Transverse colon (tissue), 4 donors: Measurements from ENCODE around the gene FOS. TPM values are rescaled to one million over a fixed set of nuclear protein-coding genes. Genes with fewer than 3 reads are reported as not detected.

ENCODE experiments used
- DNase-seq: peaks from one replicate; pipeline ENCODE4 v3.0.0-alpha.2; 2019
- H3K27ac ChIP-seq, 4 donors: fragments of 200-600 bp; sonication (generic); 2 replicates each; pipeline ENCODE4 v1.5.1; 2016 to 2018; ENCODE audit warnings: inconsistent platforms in 4 of 4
- H3K27me3 ChIP-seq: fragments of 200-600 bp; sonication (generic); 2 replicates; pipeline ENCODE4 v1.5.1; 2017; ENCODE audit warnings: inconsistent platforms
- H3K36me3 ChIP-seq, 4 donors: fragments of 200-600 bp; sonication (generic); 2 replicates each; pipeline ENCODE4 v1.5.1; 2017 to 2019; ENCODE audit warnings: inconsistent platforms in 4 of 4
- H3K4me1 ChIP-seq, 4 donors: fragments of 200-600 bp; sonication (generic); 2 replicates each; pipeline ENCODE4 v1.5.1; 2017 to 2020; ENCODE audit warnings: inconsistent platforms in 4 of 4
- H3K4me3 ChIP-seq, 4 donors: fragments of 200-600 bp; sonication (generic); 1 replicate in 1 of 4; 2 replicates in 3 of 4; pipeline versions ENCODE4 v1.5.1 to v1.6.1; 2017 to 2019; ENCODE audit warnings: inconsistent platforms in 4 of 4
- H3K9me3 ChIP-seq, 2 donors: fragments of 200-600 bp; sonication (generic); 2 replicates each; pipeline ENCODE4 v1.5.1; 2017 to 2019; ENCODE audit warnings: inconsistent platforms in 2 of 2
- CTCF ChIP-seq, 5 experiments: fragments of 200-600 bp in 3 of 5; fragments of 450-650 bp in 2 of 5; sonication (generic) in 3 of 5; IDR thresholded peaks; 1 replicate in 2 of 5; 2 replicates in 3 of 5; pipeline ENCODE4 v1.5.1; 2016 to 2017; ENCODE audit warnings: antibody characterized with exemption in 5 of 5, inconsistent platforms in 3 of 5, mild to moderate bottlenecking in 2 of 5, moderate library complexity in 1 of 5
- EP300 ChIP-seq: sonication (generic); formaldehyde crosslinking; IDR thresholded peaks from one replicate; pipeline ENCODE4 v1.6.1; 2017; ENCODE audit warnings: antibody characterized with exemption, low read depth
- POLR2A ChIP-seq: fragments of 450-650 bp; IDR thresholded peaks from one replicate; pipeline ENCODE4 v1.6.1; 2016; ENCODE audit warnings: antibody characterized with exemption, mild to moderate bottlenecking, moderate library complexity
- POLR2AphosphoS5 ChIP-seq, 3 donors: sonication (generic); formaldehyde crosslinking; IDR thresholded peaks; one replicate each; pipeline ENCODE4 v1.6.1; 2016; ENCODE audit warnings: antibody characterized with exemption in 3 of 3
- WGBS, 2 donors: methylation state at CpG; one replicate each; pipeline ENCODE4 v1.1.5; 2018; ENCODE audit warnings: low coverage in 1 of 2; 5-methylcytosine and 5-hydroxymethylcytosine counted together
- in situ Hi-C, 4 donors: fragments of 200-750 bp; cut with MboI; loops; one replicate each; pipeline versions ENCODE4 v1.15.0 to v1.15.1; 2017; ENCODE audit warnings: low sequenced_read_pairs in 3 of 4, low pct_ligation_motif_present in 1 of 4, low pct_unique_long_range_greater_than_20kb in 1 of 4
- intact Hi-C: fragments of 100-400 bp; cut with DNase I; formaldehyde crosslinking; loops from one replicate; pipeline ENCODE4 v1.15.1; 2023; ENCODE audit warnings: low total_unique reads
- total RNA-seq, 4 donors: library from RNA; depleted of rRNA; stranded (reverse); fragments of >200 nt; gene quantifications; one replicate each; pipeline ENCODE4 v1.1.0, GENCODE V29; 2016

Gene FOS
- total RNA-seq, 4 donors from 2014 or later = 345 to 1,356 (median 884) TPM

GRCh38 chr14:75285331-75285730, 6.7 kb downstream of the FOS start:
- TF ChIP-seq POLR2A = no peak
- no peak for TF ChIP-seq EP300
- TF ChIP-seq POLR2AphosphoS5 (IDR thresholded peaks at IDR 0.05) = peak in 1 of 3 donors; percentile 7
- peak in 1 of 5 experiments; percentile 10 for TF ChIP-seq CTCF (IDR thresholded peaks at IDR 0.05)
- DNase-seq = no peak
- no peak overlapping the region for H3K4me3 ChIP-seq
- H3K4me1 ChIP-seq = peaks cover 4 to 42% (median 7%) of the 10 kb centered on the region in 4 donors
- no peak overlapping the region for H3K27ac ChIP-seq
- intact Hi-C loops = no loop called here
- peaks cover 0 to 11% (median 4%) of the 10 kb centered on the region in 4 donors for H3K36me3 ChIP-seq
- no peaks in the 10 kb centered on the region for H3K9me3 ChIP-seq
- no peaks in the 10 kb centered on the region for H3K27me3 ChIP-seq
- in situ Hi-C loops = no loop called here

DNA sequence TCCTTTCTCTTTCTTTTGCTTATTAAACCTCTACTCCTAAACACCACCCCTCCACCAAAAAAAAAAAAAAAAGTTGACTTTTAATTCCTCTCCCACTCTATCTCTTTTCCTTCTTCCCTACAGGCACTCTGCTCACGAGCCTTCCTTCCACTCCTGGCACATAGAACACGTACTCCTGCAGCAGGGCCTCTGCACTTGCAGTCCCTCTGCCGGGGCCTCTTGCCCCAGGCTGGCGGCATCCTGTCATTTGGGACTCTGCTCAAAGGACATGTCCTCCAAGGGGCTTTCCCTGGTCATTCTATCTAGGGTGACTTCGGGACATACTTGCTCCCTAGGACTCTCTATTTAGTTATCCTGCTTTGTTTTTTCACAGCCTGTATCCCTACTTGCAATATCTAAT, 7.7 kb downstream of the FOS start:
- in situ Hi-C loops = no loop called here
- intact Hi-C loops = no loop called here

GRCh38 chr14:75289840-75290388, 11.3 kb downstream of the FOS start:
- Histone ChIP-seq H3K27ac (no peak overlapping the region), H3K36me3 (no peaks in the 10 kb centered on the region), H3K27me3 (no peaks in the 10 kb centered on the region), H3K4me3 (no peak overlapping the region), H3K4me1 (peaks cover 8 to 11% (median 9%) of the 10 kb centered on the region in 4 donors), H3K9me3 (no peaks in the 10 kb centered on the region)
- 59 to 86% methylated on average over 1 to 3 of the region's 3 CpGs for WGBS, 2 donors
- in situ Hi-C loops (no loop called here), intact Hi-C loops (no loop called here)
- DNase-seq = no peak
- no peak for TF ChIP-seq CTCF (IDR thresholded peaks at IDR 0.05)
- no peak for TF ChIP-seq POLR2A
- no peak for TF ChIP-seq EP300
- no peak for TF ChIP-seq POLR2AphosphoS5 (IDR thresholded peaks at IDR 0.05)

More for the DNA sequence above, 7.7 kb downstream of the FOS start:
- WGBS, 2 donors = 61 to 70% methylated on average over 5 of the region's 5 CpGs
- Histone ChIP-seq H3K9me3 (no peaks in the 10 kb centered on the region), H3K4me1 (peaks cover 4 to 32% (median 5%) of the 10 kb centered on the region in 4 donors), H3K27ac (no peak overlapping the region), H3K4me3 (no peak overlapping the region), H3K27me3 (no peaks in the 10 kb centered on the region), H3K36me3 (peaks cover 0 to 2% (median 0%) of the 10 kb centered on the region in 4 donors)
- TF ChIP-seq EP300 (no peak), POLR2AphosphoS5 (IDR thresholded peaks at IDR 0.05) (no peak), CTCF (IDR thresholded peaks at IDR 0.05) (no peak), POLR2A (no peak)
- no peak for DNase-seq

DNA sequence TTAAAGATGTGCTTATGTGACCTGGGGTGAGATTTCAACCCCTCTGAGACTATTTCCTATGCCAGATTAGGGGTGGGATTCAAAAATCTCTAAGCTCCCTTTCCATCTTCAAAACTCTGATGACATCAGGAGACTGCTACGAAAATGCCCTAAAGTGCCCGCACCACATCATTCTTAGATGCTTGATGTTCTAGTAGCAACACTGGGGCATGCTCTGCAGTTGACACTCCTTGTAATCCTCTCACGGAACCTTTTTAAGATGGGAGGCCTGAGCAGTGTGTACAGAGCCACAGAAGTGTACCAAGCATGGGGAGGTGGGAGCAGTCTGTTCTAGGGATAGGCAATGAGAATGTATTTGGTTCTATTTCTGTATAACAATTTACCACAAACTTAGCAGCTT, 12.2 kb downstream of the FOS start:
- no peaks in the 10 kb centered on the region for H3K27me3 ChIP-seq
- DNase-seq = no peak
- H3K9me3 ChIP-seq = no peaks in the 10 kb centered on the region
- in situ Hi-C loops (no loop called here), intact Hi-C loops (no loop called here)
- no peak overlapping the region for H3K4me3 ChIP-seq
- 76 to 88% methylated on average over 3 of the region's 3 CpGs for WGBS, 2 donors
- TF ChIP-seq CTCF (IDR thresholded peaks at IDR 0.05) = no peak
- TF ChIP-seq EP300 = no peak
- no peak for TF ChIP-seq POLR2AphosphoS5 (IDR thresholded peaks at IDR 0.05)
- TF ChIP-seq POLR2A = no peak
- H3K27ac ChIP-seq = no peak overlapping the region
- H3K4me1 ChIP-seq = peaks cover 17 to 20% (median 18%) of the 10 kb centered on the region in 4 donors
- no peaks in the 10 kb centered on the region for H3K36me3 ChIP-seq
